HepG2 (cell line): ENCODE measurements around the gene MAGED1. TPM values are rescaled to one million over a fixed set of nuclear protein-coding genes. Genes with fewer than 3 reads are reported as not detected.

Experiments used
- ATAC-seq: fragments of 200-7000 bp; cut with Tn5 transposase; 3 replicates; pipeline ENCODE4 v1.9.1; 2020; ENCODE audit warnings: mild to moderate bottlenecking, moderate library complexity
- BruUV-seq: library from RNA; stranded (reverse); fragments of 400-500 nt; replicated peaks from 2 replicates; lab custom pipeline; 2021; lab: Mats Ljungman, UMichigan
- CTCF ChIA-PET: fragments of 300-600 bp; formaldehyde crosslinking; extraction: SDS; loops from one replicate; lab custom pipeline; 2021; ENCODE audit warnings: low total read pairs, inconsistent platforms, low intra/inter-chr PET ratio; lab: Yijun Ruan, JAX
- POLR2A ChIA-PET: fragments of 350-600 bp; sonication (Branson Sonifier 250); formaldehyde crosslinking; loops from one replicate; lab custom pipeline; 2020; ENCODE audit warnings: antibody characterized with exemption, inconsistent platforms; lab: Yijun Ruan, JAX
- DNase-seq: peaks from one replicate; pipeline ENCODE4 v3.0.0-alpha.2; 2015; ENCODE audit warnings: low spot score
- FAIRE-seq: peaks from 3 replicates; lab custom pipeline; 2011; peaks lifted over from hg19 to GRCh38; lab: Jason Lieb, UNC
- H2AFZ ChIP-seq: one replicate; pipeline ENCODE4 v1.6.1; 2011; ENCODE audit warnings: low read length, inconsistent platforms
- H3K27ac ChIP-seq: fragments of 300-600 bp; 3 replicates; pipeline ENCODE4 v1.8.0; 2011; ENCODE audit warnings: mixed run types, mild to moderate bottlenecking, mixed read lengths, low read length, inconsistent platforms; ENCODE audit not compliant: insufficient read depth; ENCODE audit errors: extremely low read length
- H3K27me3 ChIP-seq, 2 experiments: fragments of 200-600 bp in 1 of 2; 2 replicates in 1 of 2; 3 replicates in 1 of 2; pipeline versions ENCODE4 v1.6.0 to v1.8.0; 2011; ENCODE audit warnings: low read length in 2 of 2, mild to moderate bottlenecking in 2 of 2, moderate library complexity in 2 of 2, inconsistent platforms in 1 of 2; ENCODE audit not compliant: insufficient read depth in 2 of 2, control insufficient read depth in 1 of 2
- H3K36me3 ChIP-seq, 2 experiments: fragments of 200-600 bp in 1 of 2; replicated peaks in 1 of 2; 2 replicates in 1 of 2; 3 replicates in 1 of 2; pipeline versions ENCODE4 v1.5.1 to v1.8.0; 2011; ENCODE audit warnings: low read length in 2 of 2, inconsistent platforms in 1 of 2; ENCODE audit not compliant: insufficient read depth in 2 of 2, control insufficient read depth in 1 of 2
- H3K4me1 ChIP-seq: 2 replicates; pipeline ENCODE4 v1.5.1; 2012; ENCODE audit warnings: low read length, inconsistent platforms; ENCODE audit not compliant: insufficient read depth
- H3K4me2 ChIP-seq: 2 replicates; pipeline ENCODE4 v1.6.0; 2011; ENCODE audit warnings: low read depth, low read length, inconsistent platforms
- H3K4me3 ChIP-seq, 3 experiments: fragments of 200-600 bp in 1 of 3; sonication (generic), shearing (Covaris generic) in 1 of 3; replicated peaks in 1 of 3; 2 replicates each; pipeline ENCODE4 v1.5.1; 2011 to 2016; ENCODE audit warnings: low read length in 3 of 3, inconsistent platforms in 2 of 3, low read depth in 2 of 3, mild to moderate bottlenecking in 2 of 3, control low read depth in 1 of 3, mixed read lengths in 1 of 3; ENCODE audit not compliant: insufficient read depth in 1 of 3
- H3K79me2 ChIP-seq: one replicate; pipeline ENCODE4 v1.6.1; 2011; ENCODE audit warnings: low read length, inconsistent platforms; ENCODE audit not compliant: insufficient read depth
- H3K9ac ChIP-seq: 2 replicates; pipeline ENCODE4 v1.6.0; 2011; ENCODE audit warnings: mild to moderate bottlenecking, low read depth, low read length, inconsistent platforms; ENCODE audit not compliant: insufficient read depth
- H3K9me3 ChIP-seq: 2 replicates; pipeline ENCODE4 v1.5.1; 2012; ENCODE audit warnings: mild to moderate bottlenecking, low read length
- H4K20me1 ChIP-seq: 2 replicates; pipeline ENCODE4 v1.6.0; 2011; ENCODE audit warnings: inconsistent platforms, mild to moderate bottlenecking, low read length, moderate library complexity; ENCODE audit not compliant: insufficient read depth
- ATF7-NPFF ChIP-seq: sonication (generic); formaldehyde crosslinking; IDR thresholded peaks from 2 replicates; pipeline ENCODE4 v1.8.1; 2023; ENCODE audit warnings: mild to moderate bottlenecking, low read depth, missing genetic modification reagents, moderate library complexity
- HNF4G ChIP-seq, 2 experiments: sonication (generic) in 1 of 2; formaldehyde crosslinking in 1 of 2; IDR thresholded peaks; 2 replicates each; pipeline versions ENCODE4 v1.4.0 to v1.6.1; 2011 to 2020; ENCODE audit warnings: borderline replicate concordance in 2 of 2, low read depth in 2 of 2, mild to moderate bottlenecking in 2 of 2, low read length in 1 of 2, missing genetic modification reagents in 1 of 2, moderate library complexity in 1 of 2
- SALL1 ChIP-seq: sonication (generic); formaldehyde crosslinking; IDR thresholded peaks from 2 replicates; pipeline ENCODE4 v1.8.0; 2022; ENCODE audit warnings: mild to moderate bottlenecking, missing genetic modification reagents
- SNRNP70 ChIP-seq: fragments of 200-400 bp; formaldehyde crosslinking; IDR thresholded peaks from 2 replicates; pipeline ENCODE4 v1.6.1; 2017; ENCODE audit warnings: mild to moderate bottlenecking, low read depth, low read length, moderate library complexity
- TOPORS ChIP-seq: sonication (generic); formaldehyde crosslinking; IDR thresholded peaks from 2 replicates; pipeline ENCODE4 v1.8.0; 2023; ENCODE audit warnings: mild to moderate bottlenecking, missing genetic modification reagents
- ZFP36 ChIP-seq: fragments of 150-350 bp; IDR thresholded peaks from 2 replicates; pipeline ENCODE4 v1.6.1; 2018; ENCODE audit warnings: borderline replicate concordance, low read length, low read depth; ENCODE audit not compliant: partially characterized antibody
- ZFP36L1 ChIP-seq: sonication (generic); formaldehyde crosslinking; IDR thresholded peaks from 2 replicates; pipeline ENCODE4 v1.8.0; 2022; ENCODE audit warnings: mild to moderate bottlenecking, missing genetic modification reagents, moderate library complexity
- ZNF17 ChIP-seq: sonication (generic); formaldehyde crosslinking; IDR thresholded peaks from 2 replicates; pipeline ENCODE4 v1.5.0; 2020; ENCODE audit warnings: mild to moderate bottlenecking, missing genetic modification reagents
- ZNF432 ChIP-seq: sonication (generic); formaldehyde crosslinking; IDR thresholded peaks from 2 replicates; pipeline ENCODE4 v1.5.0; 2020; ENCODE audit warnings: missing genetic modification reagents, mild to moderate bottlenecking, borderline replicate concordance
- ZNF468 ChIP-seq: sonication (generic); formaldehyde crosslinking; IDR thresholded peaks from 2 replicates; pipeline ENCODE4 v1.8.0; 2022; ENCODE audit warnings: mild to moderate bottlenecking, moderate library complexity, missing genetic modification reagents
- ZNF747 ChIP-seq: sonication (generic); formaldehyde crosslinking; IDR thresholded peaks from 2 replicates; pipeline ENCODE4 v1.8.1; 2023; ENCODE audit warnings: missing genetic modification reagents, mild to moderate bottlenecking, borderline replicate concordance
- ZZZ3 ChIP-seq: sonication (generic); formaldehyde crosslinking; IDR thresholded peaks from 2 replicates; pipeline ENCODE4 v1.4.0; 2020; ENCODE audit warnings: missing genetic modification reagents, mild to moderate bottlenecking, borderline replicate concordance
- WGBS: methylation state at CpG from one replicate; pipeline ENCODE4 v1.1.6; 2017; ENCODE audit warnings: low lambda C conversion rate; 5-methylcytosine and 5-hydroxymethylcytosine counted together
- in situ Hi-C: cut with HindIII; loops from 2 replicates; pipeline ENCODE4 v1.10.0; 2017; ENCODE audit warnings: low pct_unique_long_range_greater_than_20kb; ENCODE audit not compliant: extremely low pct_ligation_motif_present
- intact Hi-C: fragments of 100-400 bp; cut with micrococcal nuclease; formaldehyde crosslinking; loops from one replicate; pipeline ENCODE4 v1.10.0; 2022; ENCODE audit not compliant: unreplicated experiment
- polyA plus RNA-seq, 8 experiments: library from polyadenylated mRNA; depleted of rRNA in 3 of 8; stranded (reverse) in 7 of 8; unstranded in 1 of 8; fragments of >200 nt; fragmentation: Illumina TruSeq in 4 of 8; extraction: Trizol in 4 of 8; gene quantifications; 2 replicates each; pipeline versions ENCODE4 v1.2.1 to v1.2.3, GENCODE V29; 2011 to 2016; ENCODE audit warnings: low read depth in 4 of 8, missing spikeins in 1 of 8, mixed read lengths in 1 of 8; ENCODE audit not compliant: insufficient read depth in 1 of 8
- total RNA-seq, 5 experiments: library from RNA; depleted of rRNA; stranded (reverse); fragments of >200 nt; fragmentation: Illumina TruSeq; extraction: Trizol; gene quantifications; 2 replicates each; pipeline ENCODE4 v1.2.3, GENCODE V29; 2016; ENCODE audit warnings: low read depth in 1 of 5
- TF ChIP-seq, protein P1 (sequence below): IDR thresholded peaks from 2 replicates; pipeline ENCODE4 v1.6.1; 2012; ENCODE audit warnings: low read length, improper control_type of control experiment
- TF ChIP-seq, protein P2 (sequence below): IDR thresholded peaks from 2 replicates; pipeline ENCODE4 v1.6.1; 2016; ENCODE audit warnings: missing genetic modification reagents, missing compliant biosample characterization
- TF ChIP-seq, protein P3 (sequence below): sonication (generic); formaldehyde crosslinking; IDR thresholded peaks from 2 replicates; pipeline ENCODE4 v1.4.0; 2020; ENCODE audit warnings: missing genetic modification reagents

MAGED1 gene
- total and polyA plus RNA-seq, 2 of the 13 experiments (the other 11 are each of a cell fraction or from before 2014, with no cell fraction given), result 105 to 137 TPM

DNA sequence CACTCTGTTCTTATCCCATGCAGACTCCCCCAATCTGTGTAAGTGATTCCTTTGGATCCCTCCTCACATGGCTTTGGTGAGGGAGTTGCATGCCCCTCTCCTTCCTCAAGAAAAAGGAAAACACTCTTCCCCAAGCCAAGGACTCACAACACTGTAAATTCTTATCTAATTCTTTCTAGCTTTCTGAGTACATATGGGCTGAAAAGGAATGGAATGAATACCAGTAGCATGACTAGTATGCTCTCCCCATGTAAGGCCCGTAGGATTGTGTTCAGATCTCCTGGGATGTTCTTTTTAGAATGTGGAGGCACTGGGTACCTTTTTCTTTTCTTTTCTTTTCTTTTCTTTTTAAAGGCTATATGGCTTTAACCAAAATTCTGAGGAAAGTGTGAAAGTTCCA is 17.0 kb upstream of the MAGED1 start (continued):
- TF ChIP-seq HNF4G (IDR thresholded peaks at IDR 0.05; ENCODE audit: borderline replicate concordance, low read depth, low read length) (no peak), HNF4G (CRISPR knock-in tag; IDR thresholded peaks at IDR 0.05; ENCODE audit: borderline replicate concordance, low read depth) (no peak), ZNF747 (CRISPR knock-in tag) (no peak), SNRNP70 (no peak), ZNF468 (CRISPR knock-in tag) (no peak)

DNA sequence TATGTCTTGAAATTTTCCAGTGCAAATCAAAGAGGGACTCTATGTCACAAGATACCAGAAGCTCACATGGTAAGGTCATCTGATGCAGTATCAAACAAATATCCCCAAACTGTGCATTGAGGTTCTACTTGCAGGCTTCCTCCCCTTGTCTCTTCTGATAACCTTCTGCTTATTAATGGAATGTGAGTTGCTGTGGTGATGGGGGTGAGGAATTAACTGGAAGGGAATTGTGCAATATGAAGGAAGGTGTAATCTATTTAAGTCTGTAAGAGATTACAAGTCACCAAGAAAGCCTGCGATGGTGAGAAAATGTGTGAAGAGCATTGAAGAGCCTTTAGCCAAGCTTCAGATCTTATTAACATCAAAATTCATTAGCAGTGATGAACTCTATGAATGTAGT is 15.4 kb upstream of the MAGED1 start:
- WGBS, result 100% methylated on average over 1 of the region's 1 CpG
- ATAC-seq (no peak), DNase-seq (no peak), FAIRE-seq (no peak)
- no peak overlapping the region for H3K27ac ChIP-seq
- TF ChIP-seq ZZZ3 (no peak), ZFP36L1 (CRISPR knock-in tag) (no peak), ZNF432 (no peak), TOPORS (CRISPR knock-in tag) (no peak), ZNF17 (CRISPR knock-in tag) (no peak), SALL1 (CRISPR knock-in tag) (no peak), ZFP36 (no peak), ATF7-NPFF (no peak)
- TF ChIP-seq, protein P1, sequence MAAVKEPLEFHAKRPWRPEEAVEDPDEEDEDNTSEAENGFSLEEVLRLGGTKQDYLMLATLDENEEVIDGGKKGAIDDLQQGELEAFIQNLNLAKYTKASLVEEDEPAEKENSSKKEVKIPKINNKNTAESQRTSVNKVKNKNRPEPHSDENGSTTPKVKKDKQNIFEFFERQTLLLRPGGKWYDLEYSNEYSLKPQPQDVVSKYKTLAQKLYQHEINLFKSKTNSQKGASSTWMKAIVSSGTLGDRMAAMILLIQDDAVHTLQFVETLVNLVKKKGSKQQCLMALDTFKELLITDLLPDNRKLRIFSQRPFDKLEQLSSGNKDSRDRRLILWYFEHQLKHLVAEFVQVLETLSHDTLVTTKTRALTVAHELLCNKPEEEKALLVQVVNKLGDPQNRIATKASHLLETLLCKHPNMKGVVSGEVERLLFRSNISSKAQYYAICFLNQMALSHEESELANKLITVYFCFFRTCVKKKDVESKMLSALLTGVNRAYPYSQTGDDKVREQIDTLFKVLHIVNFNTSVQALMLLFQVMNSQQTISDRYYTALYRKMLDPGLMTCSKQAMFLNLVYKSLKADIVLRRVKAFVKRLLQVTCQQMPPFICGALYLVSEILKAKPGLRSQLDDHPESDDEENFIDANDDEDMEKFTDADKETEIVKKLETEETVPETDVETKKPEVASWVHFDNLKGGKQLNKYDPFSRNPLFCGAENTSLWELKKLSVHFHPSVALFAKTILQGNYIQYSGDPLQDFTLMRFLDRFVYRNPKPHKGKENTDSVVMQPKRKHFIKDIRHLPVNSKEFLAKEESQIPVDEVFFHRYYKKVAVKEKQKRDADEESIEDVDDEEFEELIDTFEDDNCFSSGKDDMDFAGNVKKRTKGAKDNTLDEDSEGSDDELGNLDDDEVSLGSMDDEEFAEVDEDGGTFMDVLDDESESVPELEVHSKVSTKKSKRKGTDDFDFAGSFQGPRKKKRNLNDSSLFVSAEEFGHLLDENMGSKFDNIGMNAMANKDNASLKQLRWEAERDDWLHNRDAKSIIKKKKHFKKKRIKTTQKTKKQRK, result no peak
- TF ChIP-seq, protein P2, sequence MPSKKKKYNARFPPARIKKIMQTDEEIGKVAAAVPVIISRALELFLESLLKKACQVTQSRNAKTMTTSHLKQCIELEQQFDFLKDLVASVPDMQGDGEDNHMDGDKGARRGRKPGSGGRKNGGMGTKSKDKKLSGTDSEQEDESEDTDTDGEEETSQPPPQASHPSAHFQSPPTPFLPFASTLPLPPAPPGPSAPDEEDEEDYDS, result no peak
- TF ChIP-seq, protein P3, sequence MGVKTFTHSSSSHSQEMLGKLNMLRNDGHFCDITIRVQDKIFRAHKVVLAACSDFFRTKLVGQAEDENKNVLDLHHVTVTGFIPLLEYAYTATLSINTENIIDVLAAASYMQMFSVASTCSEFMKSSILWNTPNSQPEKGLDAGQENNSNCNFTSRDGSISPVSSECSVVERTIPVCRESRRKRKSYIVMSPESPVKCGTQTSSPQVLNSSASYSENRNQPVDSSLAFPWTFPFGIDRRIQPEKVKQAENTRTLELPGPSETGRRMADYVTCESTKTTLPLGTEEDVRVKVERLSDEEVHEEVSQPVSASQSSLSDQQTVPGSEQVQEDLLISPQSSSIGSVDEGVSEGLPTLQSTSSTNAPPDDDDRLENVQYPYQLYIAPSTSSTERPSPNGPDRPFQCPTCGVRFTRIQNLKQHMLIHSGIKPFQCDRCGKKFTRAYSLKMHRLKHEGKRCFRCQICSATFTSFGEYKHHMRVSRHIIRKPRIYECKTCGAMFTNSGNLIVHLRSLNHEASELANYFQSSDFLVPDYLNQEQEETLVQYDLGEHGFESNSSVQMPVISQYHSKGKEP (CRISPR knock-in tag), result no peak
- no peak overlapping the region for H2AFZ ChIP-seq
- no peaks in the 10 kb centered on the region for H3K79me2 ChIP-seq
- CTCF ChIA-PET, result no interaction called here
- no peaks in the 10 kb centered on the region for H3K4me1 ChIP-seq
- no peak overlapping the region for H3K9ac ChIP-seq
- POLR2A ChIA-PET, result no interaction called here
- no peaks in the 10 kb centered on the region for H3K27me3 ChIP-seq
- intact Hi-C loops (no loop called here), in situ Hi-C loops (no loop called here)
- no peaks in the 10 kb centered on the region for H3K9me3 ChIP-seq
- no peaks in the 10 kb centered on the region for H3K36me3 ChIP-seq
- H3K4me3 ChIP-seq, result no peak overlapping the region
- H3K4me2 ChIP-seq, result no peak overlapping the region
- H4K20me1 ChIP-seq, result no peaks in the 10 kb centered on the region
- BruUV-seq, result no TSS peak
